HG03280 (cell line): ENCODE data around the gene GPR155.

Source experiments
- ATAC-seq: cut with Tn5 transposase; IDR thresholded peaks from one replicate; pipeline ENCODE4 v1.9.1; 2021; ENCODE audit warnings: mild to moderate bottlenecking, moderate library complexity; ENCODE audit not compliant: unreplicated experiment

Gene GPR155, protein sequence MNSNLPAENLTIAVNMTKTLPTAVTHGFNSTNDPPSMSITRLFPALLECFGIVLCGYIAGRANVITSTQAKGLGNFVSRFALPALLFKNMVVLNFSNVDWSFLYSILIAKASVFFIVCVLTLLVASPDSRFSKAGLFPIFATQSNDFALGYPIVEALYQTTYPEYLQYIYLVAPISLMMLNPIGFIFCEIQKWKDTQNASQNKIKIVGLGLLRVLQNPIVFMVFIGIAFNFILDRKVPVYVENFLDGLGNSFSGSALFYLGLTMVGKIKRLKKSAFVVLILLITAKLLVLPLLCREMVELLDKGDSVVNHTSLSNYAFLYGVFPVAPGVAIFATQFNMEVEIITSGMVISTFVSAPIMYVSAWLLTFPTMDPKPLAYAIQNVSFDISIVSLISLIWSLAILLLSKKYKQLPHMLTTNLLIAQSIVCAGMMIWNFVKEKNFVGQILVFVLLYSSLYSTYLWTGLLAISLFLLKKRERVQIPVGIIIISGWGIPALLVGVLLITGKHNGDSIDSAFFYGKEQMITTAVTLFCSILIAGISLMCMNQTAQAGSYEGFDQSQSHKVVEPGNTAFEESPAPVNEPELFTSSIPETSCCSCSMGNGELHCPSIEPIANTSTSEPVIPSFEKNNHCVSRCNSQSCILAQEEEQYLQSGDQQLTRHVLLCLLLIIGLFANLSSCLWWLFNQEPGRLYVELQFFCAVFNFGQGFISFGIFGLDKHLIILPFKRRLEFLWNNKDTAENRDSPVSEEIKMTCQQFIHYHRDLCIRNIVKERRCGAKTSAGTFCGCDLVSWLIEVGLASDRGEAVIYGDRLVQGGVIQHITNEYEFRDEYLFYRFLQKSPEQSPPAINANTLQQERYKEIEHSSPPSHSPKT

DNA sequence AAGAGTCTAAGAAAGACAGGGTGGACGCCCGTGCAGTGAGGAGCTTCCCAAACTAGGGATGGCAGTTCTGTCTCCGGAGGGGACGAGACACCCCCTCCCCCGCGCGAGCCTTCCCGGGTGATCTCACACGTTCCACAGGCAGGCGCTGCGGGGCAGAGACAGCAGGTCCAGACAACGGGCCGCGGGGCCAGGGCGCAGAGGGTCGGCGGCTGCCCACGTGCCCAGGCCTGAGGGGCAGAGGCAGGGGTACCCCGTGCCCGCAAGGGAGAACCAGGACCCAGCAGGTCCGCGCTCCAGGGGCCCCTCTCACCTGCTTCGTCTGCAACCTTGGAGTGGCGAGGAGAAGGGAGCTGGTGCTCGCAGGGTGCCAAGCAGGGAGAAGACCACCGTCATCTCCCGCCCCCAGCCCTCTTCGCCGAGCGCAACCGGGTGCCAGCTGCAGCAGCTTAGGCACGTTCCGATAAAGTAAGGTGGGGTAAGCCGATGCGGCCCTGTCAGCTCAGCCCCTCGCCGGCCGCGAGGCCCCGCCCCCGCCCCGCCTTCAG is at the start of gene GPR155:
TSS of gene GPR155 (minus strand) at position 467 of the 545 bp plus-strand sequence. CDS start 5,073 bp downstream, outside the sequence.
- ATAC-seq = peak; percentile 27

DNA sequence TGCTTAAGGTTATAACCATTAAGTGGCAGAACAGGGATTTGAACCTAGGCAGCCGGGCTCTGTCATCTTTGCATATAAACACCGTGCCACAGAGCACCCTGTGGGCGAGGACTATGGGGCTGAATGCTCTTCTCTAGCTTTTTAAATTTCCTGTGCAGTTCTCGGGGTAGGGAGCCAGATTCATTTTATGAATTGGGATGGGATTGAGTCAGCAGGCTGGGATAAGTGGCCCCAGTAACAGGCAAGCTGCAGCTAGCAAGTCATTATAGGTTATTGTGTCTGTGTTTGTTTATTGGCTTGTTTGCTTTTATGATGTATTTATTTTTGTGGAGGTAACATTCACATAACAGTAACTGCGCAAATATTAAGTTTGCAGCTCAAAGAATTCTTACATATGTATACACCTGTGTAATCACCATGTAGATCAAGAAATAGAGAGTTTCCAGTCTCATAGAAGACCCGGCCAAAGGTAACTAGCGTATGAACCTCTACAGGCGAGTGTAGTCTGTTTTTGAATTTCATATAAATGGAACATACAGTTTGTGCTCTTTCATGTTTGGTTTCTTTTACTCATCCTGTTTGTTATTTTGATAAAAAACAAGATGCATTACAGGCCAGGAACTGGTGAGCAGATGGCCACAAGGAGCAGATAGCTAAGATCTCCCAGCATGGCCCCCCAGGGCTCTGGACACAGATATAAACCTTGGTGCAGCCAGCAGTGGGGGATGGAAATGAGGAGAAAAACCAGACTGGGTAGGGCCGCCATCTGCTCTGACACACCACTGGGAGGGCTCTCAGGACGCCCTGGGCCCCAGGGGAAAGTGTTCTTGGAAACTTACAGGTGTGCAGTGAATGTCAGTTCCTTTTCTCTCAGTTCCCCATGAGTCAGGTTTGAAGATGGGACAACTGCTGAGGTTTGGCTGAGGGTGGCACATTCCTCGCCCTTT is 49.2 kb upstream of the GPR155 start:
- no peak for ATAC-seq

DNA sequence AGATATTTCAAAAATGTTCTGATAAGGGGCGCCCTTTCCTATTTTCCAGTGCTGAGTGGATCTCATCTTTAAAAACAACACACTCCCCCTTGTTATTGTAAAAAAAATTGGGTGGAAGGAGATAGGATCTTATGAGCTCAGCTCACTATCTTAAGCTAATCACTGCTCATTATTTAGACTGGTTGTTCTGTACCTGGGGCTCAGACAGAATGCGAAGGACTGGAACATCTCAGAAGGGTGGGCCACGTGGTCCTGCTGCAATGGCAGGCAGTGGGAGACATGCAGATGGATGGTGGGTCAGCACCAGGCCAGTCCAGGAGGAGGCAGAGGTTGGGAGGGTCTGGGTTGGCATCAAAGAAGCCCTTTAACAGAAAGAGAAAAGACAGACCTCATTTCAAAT is 48.3 kb upstream of the GPR155 start:
- no peak for ATAC-seq

DNA sequence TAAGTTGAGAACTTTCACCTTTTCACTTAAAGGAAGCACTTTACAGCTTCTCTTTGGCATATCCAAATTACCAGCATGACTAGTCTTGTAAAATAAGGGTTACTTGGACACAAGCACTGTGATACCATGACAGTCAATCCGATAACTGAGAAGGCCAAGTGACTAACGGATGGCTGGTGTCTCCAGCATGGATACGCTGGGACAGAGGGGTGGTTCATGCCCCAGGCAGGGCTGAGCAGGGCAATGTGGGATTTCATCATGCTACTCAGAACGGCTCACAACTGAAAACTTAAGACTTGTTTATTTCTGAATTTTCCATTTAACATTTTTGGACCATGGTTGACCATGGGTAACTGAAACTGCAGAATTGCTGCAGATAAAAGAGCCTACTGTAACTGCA is 43.1 kb upstream of the GPR155 start:
- ATAC-seq = no peak

DNA sequence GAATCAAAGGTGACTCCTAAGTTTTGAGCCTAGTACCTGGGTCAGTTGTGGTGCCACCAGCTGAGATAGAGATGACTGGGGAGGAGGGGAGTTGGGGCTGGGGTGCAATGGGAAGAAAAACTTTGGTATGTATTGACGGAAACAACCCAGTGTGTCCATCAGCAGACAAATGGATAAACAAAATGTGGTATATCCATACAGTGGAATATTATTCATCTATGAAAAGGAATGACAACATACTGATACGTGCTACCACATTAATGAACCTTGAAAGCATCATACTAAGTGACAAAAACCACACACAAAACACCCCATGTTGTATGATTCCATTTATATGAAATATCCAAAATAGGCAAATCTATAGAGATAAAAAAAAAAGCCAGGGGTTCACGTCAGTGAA is 41.1 kb upstream of the GPR155 start:
- ATAC-seq = no peak

DNA sequence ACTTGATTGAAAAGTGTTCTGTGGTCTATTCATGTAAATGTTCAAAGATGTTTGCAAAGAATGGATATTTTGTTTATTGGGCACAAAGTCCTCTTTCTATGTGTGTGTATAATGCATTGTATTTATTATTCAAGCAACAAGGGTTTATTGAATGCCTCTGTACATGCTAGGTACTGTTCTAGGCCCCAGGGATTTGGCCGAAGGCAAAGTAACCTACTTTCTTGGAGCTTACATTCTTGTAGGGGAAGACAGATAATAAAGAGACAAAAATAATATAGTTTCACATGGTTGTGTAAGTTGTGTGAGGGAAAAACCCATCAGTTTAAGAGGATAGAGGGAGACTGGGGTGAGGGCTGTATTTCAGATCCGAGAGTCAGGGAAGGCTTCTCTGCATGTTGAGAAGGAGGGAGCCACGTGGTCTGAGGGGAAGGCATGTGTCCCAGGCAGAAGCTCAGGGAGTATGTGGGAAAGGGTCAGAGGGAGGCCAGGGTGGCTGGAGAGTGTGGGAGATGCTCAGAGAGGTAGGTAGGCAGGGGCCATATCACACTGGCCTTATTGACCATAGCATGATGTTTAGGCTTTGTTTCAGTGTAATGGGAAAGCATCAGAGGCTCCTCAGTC is 40.4 kb upstream of the GPR155 start:
- ATAC-seq = no peak

DNA sequence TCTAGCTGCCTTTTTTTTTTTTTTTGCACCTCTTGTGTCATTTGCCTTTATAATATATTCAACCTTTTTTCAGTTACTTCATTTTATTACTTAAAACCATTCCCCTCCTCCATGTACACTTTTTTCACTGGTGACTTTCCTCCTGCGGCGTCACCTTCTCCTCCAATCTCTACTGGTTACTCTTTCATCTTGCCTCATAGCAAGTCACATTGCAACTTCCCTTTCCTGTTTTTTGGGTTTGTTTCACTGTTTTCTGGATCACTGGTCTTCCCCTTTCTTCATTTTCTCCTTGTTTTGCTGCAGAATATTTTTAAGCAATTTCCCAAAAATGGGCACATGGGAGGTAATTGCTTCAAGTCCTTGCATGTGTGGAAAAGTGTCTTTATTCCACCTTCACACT is 37.7 kb upstream of the GPR155 start:
- ATAC-seq = no peak

DNA sequence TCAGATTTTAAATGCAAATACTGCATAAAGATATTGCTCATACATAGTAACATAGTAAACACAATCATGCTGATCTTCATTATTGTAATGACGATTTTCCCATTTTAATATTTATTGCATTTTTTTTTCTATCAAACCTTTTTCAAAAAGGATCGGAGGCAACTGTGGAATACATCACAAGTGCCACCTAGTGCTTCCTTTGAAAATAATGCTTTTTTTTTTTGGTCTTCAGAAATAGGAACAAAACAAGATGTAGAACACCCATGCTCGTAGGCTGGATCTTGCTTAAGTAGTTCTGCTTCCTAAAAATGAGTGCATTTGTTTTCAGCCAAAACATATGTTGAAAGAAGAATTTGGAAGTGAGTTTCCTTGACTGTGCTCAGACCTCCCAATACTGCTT is 35.7 kb upstream of the GPR155 start:
- no peak for ATAC-seq

DNA sequence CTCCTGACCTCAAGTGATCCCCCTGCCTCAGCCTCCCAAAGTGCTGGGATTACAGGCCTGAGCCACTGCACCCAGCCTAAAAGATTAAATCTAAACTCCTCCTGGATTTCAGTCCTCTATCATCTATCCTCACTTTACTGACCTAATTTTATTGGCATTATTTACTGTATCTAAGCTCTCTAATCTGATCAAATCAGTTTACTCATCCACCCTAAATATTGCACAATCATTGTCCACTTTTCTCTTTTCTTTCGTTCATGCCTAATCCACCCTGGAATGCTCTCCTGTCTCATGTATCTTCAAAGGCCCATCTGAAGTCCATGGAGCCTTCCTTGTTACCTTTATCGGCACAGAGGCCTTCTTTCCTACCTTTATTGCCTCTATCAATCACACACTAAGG is 31.6 kb upstream of the GPR155 start:
- no peak for ATAC-seq

DNA sequence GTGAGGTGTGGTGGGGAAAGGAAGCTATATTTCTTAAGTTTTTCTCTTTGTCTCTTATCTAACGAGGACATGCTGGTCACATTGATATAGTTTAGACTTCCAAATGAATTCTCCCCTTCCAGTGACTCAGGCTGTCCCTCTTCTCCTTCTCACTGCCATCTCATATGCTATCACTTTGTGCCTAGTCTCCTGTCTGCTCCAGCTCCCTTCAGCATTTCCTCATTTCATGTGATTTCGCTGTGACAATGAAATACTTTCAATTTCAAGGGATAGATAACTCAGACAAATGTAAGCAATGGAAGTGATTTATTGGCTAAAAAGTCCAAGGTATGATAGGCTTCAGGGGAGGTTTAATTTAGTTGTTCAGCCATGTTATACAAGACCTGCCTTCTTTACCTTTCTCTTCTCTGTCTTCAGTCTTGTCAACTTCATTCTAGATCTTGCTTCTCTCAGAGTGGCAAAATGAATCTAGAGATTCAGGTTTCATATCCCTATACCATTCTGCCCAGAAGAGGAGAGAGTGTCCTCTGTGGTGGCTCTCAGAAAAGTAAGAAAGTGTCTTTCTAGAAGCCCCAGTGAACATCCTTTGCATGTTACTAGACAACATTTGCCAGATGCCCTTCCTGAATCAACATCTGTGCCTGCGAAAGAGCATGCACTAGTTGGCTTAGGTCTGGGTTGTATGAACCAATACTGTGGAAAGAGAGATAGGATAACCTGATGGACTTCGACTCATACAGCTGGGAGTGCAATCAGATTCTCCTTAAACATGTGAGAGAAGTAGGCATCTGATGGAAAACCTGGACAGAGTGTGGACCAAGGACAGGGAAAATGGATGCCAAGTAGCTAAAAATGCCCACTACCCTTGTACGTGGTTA is 29.9 kb upstream of the GPR155 start:
- no peak for ATAC-seq

DNA sequence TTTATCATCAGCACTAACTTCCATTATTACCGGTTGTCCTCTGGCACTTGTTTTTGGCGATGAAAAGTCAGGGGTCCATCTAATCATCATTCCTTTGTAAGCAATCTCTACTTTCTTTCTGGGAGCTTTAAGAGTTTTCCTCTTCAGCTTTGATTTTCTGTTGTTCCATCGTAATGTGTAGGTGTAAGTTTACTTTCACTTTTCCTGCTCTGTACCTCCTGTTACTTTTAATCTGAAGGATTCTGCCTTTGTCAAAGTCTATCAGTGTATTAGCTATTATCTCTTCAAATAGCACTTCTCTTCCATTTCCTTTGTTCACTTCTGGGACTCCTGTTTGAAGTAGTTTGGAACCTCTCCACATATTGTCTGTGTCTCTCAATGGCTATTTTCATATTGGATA is 25.5 kb upstream of the GPR155 start:
- no peak for ATAC-seq

DNA sequence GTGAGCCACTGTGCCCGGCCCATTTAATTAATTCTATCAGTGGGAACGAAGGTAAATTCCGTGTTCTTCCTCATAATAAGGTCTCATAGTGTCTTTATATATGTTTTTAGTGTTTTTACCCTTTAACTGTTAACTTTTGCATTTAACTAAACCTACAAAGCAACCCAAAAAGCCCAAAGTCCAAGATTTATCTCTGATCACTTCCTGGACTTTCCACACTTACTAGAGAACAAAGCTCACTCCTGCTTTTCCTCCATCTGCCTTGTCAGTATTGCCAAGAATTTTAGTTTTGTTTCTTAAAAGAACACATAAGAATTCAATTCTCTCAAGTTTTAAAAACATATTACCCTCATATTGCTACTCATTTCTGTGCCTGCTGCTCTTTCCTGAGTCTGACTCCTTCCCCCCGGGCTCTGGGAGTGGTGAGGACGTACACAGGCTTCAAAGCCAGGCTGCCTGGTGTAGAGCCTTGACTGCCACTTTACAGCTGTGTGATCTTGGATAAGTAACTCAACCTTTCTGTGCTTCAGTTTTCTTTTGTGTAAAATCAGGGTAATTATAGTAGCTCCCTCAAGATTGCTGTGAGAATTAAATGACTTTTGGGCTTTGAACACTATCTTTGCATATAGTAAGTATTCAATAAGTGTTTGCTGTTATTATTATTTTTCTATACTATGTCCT is 24.9 kb upstream of the GPR155 start:
- ATAC-seq = no peak

DNA sequence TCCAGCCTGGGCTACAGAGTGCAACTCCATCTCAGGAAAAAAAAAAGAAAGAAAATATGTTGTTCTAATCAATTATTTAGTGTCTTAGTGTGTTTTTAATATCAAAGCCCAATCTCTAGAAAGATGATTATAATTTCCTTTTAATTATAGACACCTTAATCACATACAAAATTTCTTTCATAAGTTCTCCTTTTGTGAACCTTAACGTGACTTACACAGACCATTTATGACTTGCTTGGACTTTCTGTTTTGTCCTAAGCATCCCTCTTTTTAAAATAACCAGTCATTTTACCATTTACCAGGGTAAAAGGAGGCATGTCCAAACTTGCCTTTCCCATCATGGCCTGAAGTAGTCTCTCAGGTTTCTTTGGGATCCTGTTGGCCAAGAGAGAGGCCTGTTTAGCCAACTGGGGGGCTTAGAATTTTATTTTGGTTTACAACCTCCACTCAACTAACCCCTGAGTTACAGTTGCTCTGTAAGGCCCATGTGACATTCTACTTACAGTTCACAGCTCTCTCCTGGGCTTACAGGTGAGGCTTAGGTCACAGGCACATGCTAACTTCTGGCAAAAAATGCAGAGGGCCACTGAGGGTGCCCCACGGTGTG is 23.9 kb upstream of the GPR155 start:
- ATAC-seq = no peak

DNA sequence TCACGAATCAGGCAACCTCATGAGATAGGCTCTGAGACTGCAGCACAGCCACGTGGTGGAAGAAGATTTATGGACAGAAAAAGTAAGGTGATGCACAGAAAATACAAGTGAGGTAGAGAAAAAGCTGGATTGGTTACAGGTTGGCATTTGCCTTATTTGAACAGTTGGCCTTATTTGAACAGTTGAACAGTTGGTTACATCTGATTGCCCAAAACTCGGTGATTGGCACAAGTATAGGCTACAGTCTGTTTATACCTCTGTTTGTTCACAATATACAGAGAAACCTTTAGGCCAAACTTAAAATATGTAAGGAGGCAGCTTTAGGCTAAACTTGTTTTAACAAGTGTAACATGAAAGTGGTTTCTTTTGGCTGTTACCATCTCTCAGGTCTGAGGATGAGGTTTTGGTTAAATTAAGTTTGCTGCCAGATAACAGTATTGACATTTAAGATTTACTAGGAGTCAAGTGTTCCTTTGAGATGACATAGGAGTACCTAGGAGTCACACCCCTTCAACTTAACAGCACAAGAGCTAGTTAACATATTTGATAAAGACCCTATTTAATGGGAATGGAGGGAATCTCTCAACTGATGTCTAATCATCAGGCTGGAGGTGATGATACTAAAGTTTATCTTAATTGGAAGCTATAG is 16.5 kb upstream of the GPR155 start:
- ATAC-seq = no peak

DNA sequence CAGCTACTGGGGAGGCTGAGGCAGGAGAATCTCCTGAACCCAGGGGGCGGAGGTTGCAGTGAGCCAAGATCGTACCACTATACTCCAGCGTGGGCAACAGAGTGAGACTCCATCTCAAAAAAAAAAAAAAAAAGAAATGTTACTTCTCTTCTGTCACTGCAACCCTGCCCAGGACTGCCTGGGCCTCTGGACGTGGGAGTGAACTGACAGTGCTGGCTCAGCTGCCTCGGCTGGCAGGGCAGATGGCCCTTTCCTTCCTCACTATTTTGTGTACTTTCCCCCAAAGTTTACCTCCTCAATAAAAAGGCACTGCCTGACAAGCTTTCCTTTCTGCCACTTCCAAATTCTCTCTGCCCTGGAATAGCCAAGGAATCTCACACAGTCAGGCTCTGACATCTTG is 12.5 kb upstream of the GPR155 start:
- no peak for ATAC-seq

DNA sequence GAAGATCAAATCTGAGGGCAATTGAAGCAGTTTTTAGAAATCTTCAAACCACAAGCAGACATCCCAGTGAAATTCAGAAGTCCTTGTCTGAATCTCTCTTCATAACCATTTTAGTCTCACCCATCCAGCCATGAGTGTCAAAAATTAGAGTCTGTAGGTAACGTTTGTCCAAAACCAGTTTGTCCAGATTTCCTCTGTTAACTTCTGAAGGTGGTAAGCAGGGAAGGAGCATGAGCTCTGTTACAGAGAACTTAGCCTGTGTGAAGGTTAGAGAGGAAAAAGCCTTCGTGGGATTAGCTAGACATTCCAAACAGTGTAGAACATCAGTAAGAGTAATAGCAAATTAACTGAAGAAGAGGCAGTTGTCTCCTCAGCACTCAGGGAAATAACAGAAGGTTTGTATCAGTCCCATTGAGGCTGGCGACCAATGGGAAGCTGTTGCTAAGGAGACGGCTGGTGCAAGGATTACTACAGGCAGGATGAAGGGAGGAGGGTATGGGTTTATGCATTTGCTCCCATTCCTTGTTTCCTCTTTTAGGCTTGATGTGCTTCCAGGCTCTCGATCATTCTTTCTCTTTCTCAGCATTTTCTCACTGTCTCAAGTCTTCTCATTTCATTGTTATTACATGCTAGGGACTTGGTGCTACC is 8.7 kb upstream of the GPR155 start:
- no peak for ATAC-seq
